Muscle layer of duodenum (tissue), 2 donors: ENCODE data around the gene LENG9.

Experiments used
- H3K27ac ChIP-seq: one replicate; pipeline ENCODE4 v1.7.0; 2013; ENCODE audit warnings: mild to moderate bottlenecking, low read length
- H3K27me3 ChIP-seq: one replicate; pipeline ENCODE4 v1.7.0; 2013; ENCODE audit warnings: low read depth, mild to moderate bottlenecking, control low read depth, low read length
- H3K36me3 ChIP-seq, 2 donors: one replicate each; pipeline ENCODE4 v1.7.0; 2013; ENCODE audit warnings: low read length in 2 of 2, control low read depth in 1 of 2, mild to moderate bottlenecking in 1 of 2; ENCODE audit not compliant: insufficient read depth in 2 of 2, control insufficient read depth in 1 of 2
- H3K4me1 ChIP-seq, 2 donors: one replicate each; pipeline ENCODE4 v1.7.0; 2013; ENCODE audit warnings: low read length in 2 of 2, mild to moderate bottlenecking in 2 of 2, control low read depth in 1 of 2, moderate library complexity in 1 of 2; ENCODE audit not compliant: insufficient read depth in 2 of 2, control insufficient read depth in 1 of 2
- H3K4me3 ChIP-seq, 2 donors: one replicate each; pipeline ENCODE4 v1.7.0; 2013; ENCODE audit warnings: low read length in 2 of 2, low read depth in 1 of 2, mild to moderate bottlenecking in 1 of 2
- H3K9me3 ChIP-seq, 2 donors: one replicate each; pipeline ENCODE4 v1.7.0; 2013; ENCODE audit warnings: low read length in 2 of 2, control low read depth in 1 of 2, mild to moderate bottlenecking in 1 of 2; ENCODE audit not compliant: control insufficient read depth in 1 of 2
- donor health status: healthy.

Gene LENG9

DNA sequence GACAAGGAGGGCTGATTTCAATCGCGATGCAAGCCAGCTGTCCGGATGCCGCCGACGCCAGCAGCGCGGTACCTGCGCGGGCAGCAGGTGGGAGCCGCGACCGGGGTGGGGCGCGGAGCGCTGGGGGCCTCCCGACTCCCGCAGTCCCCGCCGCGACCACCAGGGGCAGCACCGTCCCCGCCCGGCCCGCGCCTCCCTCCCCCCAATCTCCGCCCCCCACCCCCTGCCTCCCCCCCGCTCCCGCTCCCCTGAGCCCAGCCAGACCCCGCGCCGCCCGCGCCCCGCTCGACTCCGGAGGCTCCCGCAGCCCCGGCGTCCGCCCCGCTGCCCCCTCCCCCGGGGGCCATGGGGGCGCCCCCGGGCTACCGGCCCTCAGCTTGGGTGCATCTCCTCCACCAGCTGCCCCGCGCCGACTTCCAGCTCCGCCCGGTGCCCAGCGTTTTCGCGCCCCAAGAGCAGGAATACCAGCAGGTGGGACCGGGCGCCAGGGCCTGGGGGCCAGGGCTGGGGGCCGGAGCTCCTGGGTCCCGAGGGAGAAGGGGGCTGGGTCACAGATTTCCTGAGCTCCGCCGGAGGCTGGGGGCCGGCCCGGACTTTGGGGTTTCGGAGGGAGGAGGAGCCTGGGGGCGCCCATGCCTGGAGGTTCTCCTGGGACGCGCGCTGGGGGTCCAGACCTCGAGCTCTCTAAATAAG is 48.2 kb downstream of the LENG9 start, which contains the start of gene TTYH1:
Gene TTYH1, plus strand, starts transcription at position 257 of the 693 bp plus-strand sequence. Its CDS starts 89 bp downstream, at position 346.
- H3K27ac ChIP-seq = no peak within 1 kb of the TSS
- peak within 1 kb of the TSS in 1 of 2 donors; percentile 45 for H3K4me3 ChIP-seq

DNA sequence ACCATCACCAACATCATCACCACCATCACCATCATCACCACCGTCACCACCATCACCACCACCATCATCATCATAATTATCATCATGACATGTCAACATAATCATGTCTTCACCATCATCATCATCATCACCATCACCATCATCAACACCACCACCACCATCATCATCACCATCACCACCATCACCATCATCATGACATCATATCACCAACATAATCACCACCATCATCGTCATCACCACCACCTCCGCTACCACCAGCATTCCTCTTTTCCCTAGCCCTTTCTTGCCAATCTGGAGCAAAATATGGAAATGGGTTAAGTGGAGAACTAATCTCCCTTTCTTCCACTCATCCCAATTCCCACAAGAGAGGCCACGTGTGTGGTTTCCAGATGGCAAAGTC is 49.4 kb downstream of the LENG9 start:
- H3K9me3 ChIP-seq = no peaks in the 10 kb centered on the region
- no peak overlapping the region for H3K27ac ChIP-seq
- peaks cover 31% of the 10 kb centered on the region for H3K27me3 ChIP-seq

More for the DNA sequence above, 48.2 kb downstream of the LENG9 start, which contains the start of gene TTYH1:
- H3K9me3 ChIP-seq = no peaks in the 10 kb centered on the region
- no peaks in the 10 kb centered on the region for H3K36me3 ChIP-seq
- H3K27me3 ChIP-seq = peaks cover 31% of the 10 kb centered on the region
- peaks cover 0 to 9% of the 10 kb centered on the region in 2 donors for H3K4me1 ChIP-seq

DNA sequence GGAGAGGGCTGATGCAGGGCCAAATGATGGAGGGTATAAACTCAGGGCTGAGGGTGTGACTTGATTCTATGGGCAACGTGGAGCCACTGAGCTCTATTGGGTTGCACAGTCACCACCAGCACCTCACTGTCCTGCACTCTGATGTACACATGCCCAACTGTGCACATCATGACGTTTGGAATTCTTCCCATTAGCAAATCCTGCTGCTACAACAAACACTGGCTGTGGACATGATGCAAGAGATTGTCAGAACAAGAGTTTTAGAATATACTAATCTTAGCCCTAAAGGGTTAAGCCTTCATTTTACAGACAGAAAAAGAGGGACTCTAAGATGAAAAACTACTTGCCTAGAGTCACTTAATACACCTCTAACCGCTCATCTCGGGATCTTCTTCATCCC is 50.7 kb downstream of the LENG9 start:
- no peaks in the 10 kb centered on the region for H3K9me3 ChIP-seq
- peaks cover 30% of the 10 kb centered on the region for H3K27me3 ChIP-seq
- no peak overlapping the region for H3K4me3 ChIP-seq
- no peak overlapping the region for H3K27ac ChIP-seq
- no peaks in the 10 kb centered on the region for H3K36me3 ChIP-seq
- peaks cover 0 to 6% of the 10 kb centered on the region in 2 donors for H3K4me1 ChIP-seq

More for the DNA sequence above, 49.4 kb downstream of the LENG9 start:
- Histone ChIP-seq H3K4me3 (no peak overlapping the region), H3K4me1 (peaks cover 0 to 6% of the 10 kb centered on the region in 2 donors), H3K36me3 (no peaks in the 10 kb centered on the region)
